ENCODE measurements around the gene PAK6. TPM values are rescaled to one million over a fixed set of nuclear protein-coding genes. Genes with fewer than 3 reads are reported as not detected.

Gene PAK6
- total and polyA plus RNA-seq, 9 of the 15 experiments (the other 6 are each of a cell fraction or from before 2014, with no cell fraction given), result 0.03 to 0.74 (median 0.16) TPM; not detected in 2

GRCh38 chr15:40274350-40275274 lies 35.7 kb downstream of the PAK6 start (continued):
- TF ChIP-seq PRDM10 (IDR thresholded peaks at IDR 0.05; ENCODE audit: partially characterized antibody) (no peak), ZNF165 (CRISPR knock-in tag; IDR thresholded peaks at IDR 0.05; ENCODE audit: borderline replicate concordance) (no peak), RBM15 (IDR thresholded peaks at IDR 0.05; ENCODE audit: insufficient read depth, low read length) (no peak), FOXJ3 (CRISPR knock-in tag; IDR thresholded peaks at IDR 0.05) (no peak), ZNF445 (CRISPR knock-in tag; IDR thresholded peaks at IDR 0.05; ENCODE audit: low read depth) (no peak), POU5F1 (IDR thresholded peaks at IDR 0.05; ENCODE audit: borderline replicate concordance, low read depth, low read length, partially characterized antibody) (no peak), ZNF408 (CRISPR knock-in tag; IDR thresholded peaks at IDR 0.05; ENCODE audit: low read depth) (no peak), SIN3B (IDR thresholded peaks at IDR 0.05; ENCODE audit: low read depth) (0 out of 2 replicates have a peak, but pooled peaks have one; percentile 17), PRPF4 (IDR thresholded peaks at IDR 0.05; ENCODE audit: insufficient read depth, low read depth, low read length, poor library complexity, severe bottlenecking) (no peak), MITF (IDR thresholded peaks at IDR 0.05) (no peak), ZNF24 (IDR thresholded peaks at IDR 0.05) (peak; percentile 27; the same call in 1 of the 2 replicates), ZNF212 (CRISPR knock-in tag; IDR thresholded peaks at IDR 0.05) (no peak), CBX5 (IDR thresholded peaks at IDR 0.05; ENCODE audit: borderline replicate concordance, low read depth) (no peak), MAFF (IDR thresholded peaks at IDR 0.05; ENCODE audit: low read length) (no peak), FIP1L1 (IDR thresholded peaks at IDR 0.05; ENCODE audit: low read depth, low read length, poor library complexity, severe bottlenecking) (no peak)
- TF ChIP-seq, protein P1, sequence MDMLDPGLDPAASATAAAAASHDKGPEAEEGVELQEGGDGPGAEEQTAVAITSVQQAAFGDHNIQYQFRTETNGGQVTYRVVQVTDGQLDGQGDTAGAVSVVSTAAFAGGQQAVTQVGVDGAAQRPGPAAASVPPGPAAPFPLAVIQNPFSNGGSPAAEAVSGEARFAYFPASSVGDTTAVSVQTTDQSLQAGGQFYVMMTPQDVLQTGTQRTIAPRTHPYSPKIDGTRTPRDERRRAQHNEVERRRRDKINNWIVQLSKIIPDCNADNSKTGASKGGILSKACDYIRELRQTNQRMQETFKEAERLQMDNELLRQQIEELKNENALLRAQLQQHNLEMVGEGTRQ (CRISPR knock-in tag; IDR thresholded peaks at IDR 0.05), result no peak
- TF ChIP-seq, protein P2, sequence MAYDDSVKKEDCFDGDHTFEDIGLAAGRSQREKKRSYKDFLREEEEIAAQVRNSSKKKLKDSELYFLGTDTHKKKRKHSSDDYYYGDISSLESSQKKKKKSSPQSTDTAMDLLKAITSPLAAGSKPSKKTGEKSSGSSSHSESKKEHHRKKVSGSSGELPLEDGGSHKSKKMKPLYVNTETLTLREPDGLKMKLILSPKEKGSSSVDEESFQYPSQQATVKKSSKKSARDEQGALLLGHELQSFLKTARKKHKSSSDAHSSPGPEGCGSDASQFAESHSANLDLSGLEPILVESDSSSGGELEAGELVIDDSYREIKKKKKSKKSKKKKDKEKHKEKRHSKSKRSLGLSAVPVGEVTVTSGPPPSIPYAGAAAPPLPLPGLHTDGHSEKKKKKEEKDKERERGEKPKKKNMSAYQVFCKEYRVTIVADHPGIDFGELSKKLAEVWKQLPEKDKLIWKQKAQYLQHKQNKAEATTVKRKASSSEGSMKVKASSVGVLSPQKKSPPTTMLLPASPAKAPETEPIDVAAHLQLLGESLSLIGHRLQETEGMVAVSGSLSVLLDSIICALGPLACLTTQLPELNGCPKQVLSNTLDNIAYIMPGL (CRISPR knock-in tag; IDR thresholded peaks at IDR 0.05), result no peak

All from K562 (cell line).